Measurements from ENCODE around the gene B4GALT6. TPM values are rescaled to one million over a fixed set of nuclear protein-coding genes. Genes with fewer than 3 reads are reported as not detected.
"Not testable (repeated sequence)": the region's sequence is repeated elsewhere in the genome, so short reads cannot be mapped to it uniquely, and the experiment has no call there.

The B4GALT6 gene, protein sequence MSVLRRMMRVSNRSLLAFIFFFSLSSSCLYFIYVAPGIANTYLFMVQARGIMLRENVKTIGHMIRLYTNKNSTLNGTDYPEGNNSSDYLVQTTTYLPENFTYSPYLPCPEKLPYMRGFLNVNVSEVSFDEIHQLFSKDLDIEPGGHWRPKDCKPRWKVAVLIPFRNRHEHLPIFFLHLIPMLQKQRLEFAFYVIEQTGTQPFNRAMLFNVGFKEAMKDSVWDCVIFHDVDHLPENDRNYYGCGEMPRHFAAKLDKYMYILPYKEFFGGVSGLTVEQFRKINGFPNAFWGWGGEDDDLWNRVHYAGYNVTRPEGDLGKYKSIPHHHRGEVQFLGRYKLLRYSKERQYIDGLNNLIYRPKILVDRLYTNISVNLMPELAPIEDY
- total RNA-seq = 3.5 TPM
- long read RNA-seq, partial matches to known transcripts = 0 of 1 reads
- long read RNA-seq, other reads (novel, unspliced or antisense) = 0 of 1 reads

DNA sequence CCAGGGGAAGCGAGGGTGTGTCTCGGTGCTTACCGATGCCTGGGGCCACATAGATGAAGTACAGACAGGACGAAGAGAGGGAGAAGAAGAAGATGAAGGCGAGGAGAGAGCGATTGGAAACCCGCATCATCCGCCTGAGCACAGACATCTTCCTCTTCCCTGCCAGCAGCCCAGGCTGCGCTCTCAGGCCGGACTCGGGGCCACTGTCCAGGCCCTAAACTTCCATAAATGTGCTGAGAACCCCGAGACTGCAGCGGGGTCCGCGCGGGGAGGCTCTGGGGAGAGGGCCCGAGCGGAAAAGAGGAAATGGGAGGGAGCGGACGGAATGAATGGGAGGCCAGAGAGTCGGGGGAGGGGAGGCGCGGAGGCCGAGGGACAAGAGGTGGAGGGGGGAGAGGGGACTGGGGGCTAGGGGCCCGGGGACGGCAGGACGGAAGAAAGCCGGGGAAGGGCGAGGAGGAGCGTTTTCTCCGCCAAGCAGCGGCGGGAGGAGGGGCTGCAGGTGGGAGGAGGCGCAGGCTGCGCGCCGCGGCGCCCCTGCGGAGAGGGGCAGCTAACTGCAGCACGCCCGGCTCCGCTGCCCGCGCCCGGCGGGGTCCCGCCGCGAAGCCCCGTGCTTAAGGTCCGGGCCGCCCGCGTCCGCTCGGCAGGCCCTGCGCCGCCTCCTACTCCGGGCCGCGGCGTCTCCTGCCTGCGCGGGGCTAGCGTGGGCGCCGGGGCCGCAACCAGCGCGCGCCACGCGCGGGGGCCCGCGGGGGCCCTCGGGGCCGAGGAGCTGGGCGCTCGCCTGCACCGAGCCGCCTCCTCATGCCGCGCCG lies at the start of gene B4GALT6:
B4GALT6 (minus strand) TSS at position 303 of the 818 bp plus-strand sequence; CDS start at position 148, 155 bp downstream.
- no peaks in the 10 kb centered on the region for H3K4me1 ChIP-seq
- TF ChIP-seq, protein P1, sequence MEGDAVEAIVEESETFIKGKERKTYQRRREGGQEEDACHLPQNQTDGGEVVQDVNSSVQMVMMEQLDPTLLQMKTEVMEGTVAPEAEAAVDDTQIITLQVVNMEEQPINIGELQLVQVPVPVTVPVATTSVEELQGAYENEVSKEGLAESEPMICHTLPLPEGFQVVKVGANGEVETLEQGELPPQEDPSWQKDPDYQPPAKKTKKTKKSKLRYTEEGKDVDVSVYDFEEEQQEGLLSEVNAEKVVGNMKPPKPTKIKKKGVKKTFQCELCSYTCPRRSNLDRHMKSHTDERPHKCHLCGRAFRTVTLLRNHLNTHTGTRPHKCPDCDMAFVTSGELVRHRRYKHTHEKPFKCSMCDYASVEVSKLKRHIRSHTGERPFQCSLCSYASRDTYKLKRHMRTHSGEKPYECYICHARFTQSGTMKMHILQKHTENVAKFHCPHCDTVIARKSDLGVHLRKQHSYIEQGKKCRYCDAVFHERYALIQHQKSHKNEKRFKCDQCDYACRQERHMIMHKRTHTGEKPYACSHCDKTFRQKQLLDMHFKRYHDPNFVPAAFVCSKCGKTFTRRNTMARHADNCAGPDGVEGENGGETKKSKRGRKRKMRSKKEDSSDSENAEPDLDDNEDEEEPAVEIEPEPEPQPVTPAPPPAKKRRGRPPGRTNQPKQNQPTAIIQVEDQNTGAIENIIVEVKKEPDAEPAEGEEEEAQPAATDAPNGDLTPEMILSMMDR (IDR thresholded peaks at IDR 0.05) = no peak
- no peaks in the 10 kb centered on the region for H3K9me3 ChIP-seq
- H3K4me3 ChIP-seq = peak within 1 kb of the TSS; percentile 59
- ATAC-seq = peak; percentile 13
- no peaks in the 10 kb centered on the region for H3K36me3 ChIP-seq
- peaks cover 17% of the 10 kb centered on the region for H3K27me3 ChIP-seq
- intact Hi-C loops (cut with DNase I) = no loop called here
- DNase-seq = peak; percentile 64
- peak within 1 kb of the TSS; percentile 53 for H3K27ac ChIP-seq

DNA sequence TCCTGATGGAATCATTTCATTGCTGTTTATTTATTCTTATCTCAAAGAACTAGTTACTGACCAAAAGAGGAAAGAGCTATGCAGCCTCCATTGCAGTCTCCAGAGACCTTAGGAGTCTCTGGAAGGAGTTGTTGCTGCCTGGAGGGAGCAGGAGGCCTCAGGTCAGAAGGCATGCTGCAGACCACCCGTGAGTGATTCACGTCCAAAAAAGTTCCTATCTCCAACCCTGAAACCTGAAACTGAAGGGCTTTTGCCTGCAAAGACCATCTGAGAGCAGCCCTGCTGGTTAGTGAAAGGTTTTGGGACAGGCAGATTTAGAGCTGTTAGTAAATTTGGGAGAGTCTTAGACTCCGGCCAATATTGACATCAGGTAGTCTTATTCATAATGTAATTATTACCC lies 47.2 kb upstream of the B4GALT6 start:
- Histone ChIP-seq H3K27me3 (peaks cover 4% of the 10 kb centered on the region), H3K9me3 (no peaks in the 10 kb centered on the region), H3K4me1 (no peaks in the 10 kb centered on the region), H3K27ac (no peak overlapping the region), H3K36me3 (no peaks in the 10 kb centered on the region), H3K4me3 (no peak overlapping the region)
- DNase-seq (no peak), ATAC-seq (no peak)
- intact Hi-C loops (cut with DNase I) = no loop called here
- TF ChIP-seq, protein P1 (IDR thresholded peaks at IDR 0.05) = no peak

DNA sequence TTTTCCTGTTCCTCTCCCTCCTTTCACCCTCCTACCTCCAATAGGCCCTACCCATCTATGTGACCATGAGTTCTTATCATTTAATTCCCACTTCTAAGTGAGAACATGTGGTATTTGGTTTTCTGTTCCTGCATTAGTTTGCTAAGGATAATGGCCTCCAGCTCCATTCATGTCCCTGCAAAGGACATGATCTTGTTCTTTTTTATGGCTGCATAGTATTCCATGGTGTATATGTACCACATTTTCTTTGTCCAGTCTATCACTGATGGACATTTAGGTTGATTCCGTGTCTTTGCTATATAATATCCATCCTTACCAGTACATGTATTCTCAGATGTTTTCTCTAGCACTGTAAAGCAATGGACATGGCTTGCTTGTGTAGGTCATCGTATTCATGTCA lies 44.8 kb upstream of the B4GALT6 start:
- H3K4me3 ChIP-seq; intact Hi-C loops (cut with DNase I); ATAC-seq; H3K27me3 ChIP-seq; DNase-seq; H3K36me3 ChIP-seq; H3K4me1 ChIP-seq; H3K27ac ChIP-seq; H3K9me3 ChIP-seq: not testable (repeated sequence)

DNA sequence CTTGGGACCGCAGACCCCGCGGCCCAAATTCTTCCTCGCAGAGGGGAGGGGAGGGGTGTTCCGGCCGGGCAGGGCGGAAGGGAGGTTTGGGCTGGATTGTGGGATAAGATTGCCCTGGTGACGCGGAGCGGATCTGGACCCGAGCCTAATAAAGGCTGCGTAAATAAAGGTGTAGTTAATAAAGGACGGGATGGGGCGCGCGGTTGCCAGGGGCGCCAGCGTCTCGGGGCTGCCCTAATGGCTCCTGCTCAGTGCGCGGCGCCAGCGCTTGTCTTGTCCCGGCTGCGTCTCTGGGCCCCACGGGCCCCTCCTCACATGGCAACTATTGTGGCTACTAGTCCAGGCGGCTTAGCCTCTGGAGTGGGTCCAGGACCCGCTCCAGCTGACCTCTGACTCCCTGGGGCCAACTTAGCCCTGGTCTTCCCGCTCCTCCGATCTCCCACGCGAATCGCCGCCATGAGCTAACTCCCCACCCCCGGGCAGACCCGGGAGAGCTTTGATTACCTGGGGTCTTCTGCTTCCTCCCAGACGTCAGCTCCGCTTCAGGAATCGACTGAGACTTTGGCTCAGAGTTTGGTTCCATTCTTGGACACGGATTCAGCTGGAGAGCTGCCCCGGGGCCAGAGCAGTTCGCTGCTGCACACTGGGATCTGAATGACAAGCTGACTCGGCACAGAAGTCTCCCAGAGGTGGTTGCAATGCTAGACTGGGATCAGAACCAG lies 39.8 kb upstream of the B4GALT6 start:
- Histone ChIP-seq H3K36me3 (no peaks in the 10 kb centered on the region), H3K9me3 (no peaks in the 10 kb centered on the region), H3K27me3 (peaks cover 9% of the 10 kb centered on the region), H3K27ac (peak overlapping the region; percentile 60), H3K4me1 (no peaks in the 10 kb centered on the region), H3K4me3 (peak overlapping the region; percentile 55)
- peak; percentile 48 for ATAC-seq
- intact Hi-C loops (cut with DNase I) = no loop called here
- TF ChIP-seq, protein P1 (IDR thresholded peaks at IDR 0.05) = no peak
- peak; percentile 64 for DNase-seq

DNA sequence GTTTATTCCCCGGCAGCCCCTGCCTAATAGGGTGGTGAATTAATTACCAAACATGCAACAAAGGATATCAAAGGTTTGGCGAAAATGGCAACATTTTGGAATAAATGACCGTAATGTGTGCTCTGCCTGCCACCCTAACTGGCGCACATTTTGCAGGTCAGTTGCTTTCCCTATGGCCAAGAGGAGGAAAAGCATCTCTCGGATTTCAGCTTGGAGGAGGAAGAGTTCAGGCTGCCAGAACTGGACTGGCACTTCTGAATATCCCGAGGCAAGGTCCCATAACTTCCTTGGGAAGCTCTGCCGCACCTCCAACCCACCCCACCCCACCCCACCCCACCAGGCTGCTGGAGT lies 39.2 kb upstream of the B4GALT6 start:
- Histone ChIP-seq H3K4me3 (peak overlapping the region; percentile 55), H3K27me3 (peaks cover 9% of the 10 kb centered on the region), H3K4me1 (no peaks in the 10 kb centered on the region), H3K27ac (no peak overlapping the region), H3K9me3 (no peaks in the 10 kb centered on the region), H3K36me3 (no peaks in the 10 kb centered on the region)
- TF ChIP-seq, protein P1 (IDR thresholded peaks at IDR 0.05) = no peak
- ATAC-seq (no peak), DNase-seq (no peak)
- intact Hi-C loops (cut with DNase I) = no loop called here

All from upper lobe of right lung (tissue), 1 donor.